PC-3 (cell line): ENCODE measurements around the gene BDH1.

ENCODE experiments used
- CTCF ChIP-seq: fragments of 300-600 bp; sonication (generic); conservative IDR thresholded peaks from 2 replicates; pipeline ENCODE4 v1.5.1; 2017; ENCODE audit warnings: antibody characterized with exemption, low read depth, mild to moderate bottlenecking, low read length
- EZH2phosphoT487 ChIP-seq: fragments of 300-600 bp; sonication (generic); IDR thresholded peaks from 2 replicates; pipeline ENCODE4 v1.6.1; 2018; ENCODE audit warnings: mild to moderate bottlenecking, antibody characterized with exemption, low read length, borderline replicate concordance

- TF ChIP-seq CTCF: no peak
- TF ChIP-seq EZH2phosphoT487: no peak
Observed at GRCh38 chr3:197541756-197542539, 13.8 kb downstream of the BDH1 start.
